Progenitor cell of endocrine pancreas (in vitro differentiated cells): ENCODE measurements around the gene GRIA4. TPM values are rescaled to one million over a fixed set of nuclear protein-coding genes. Genes with fewer than 3 reads are reported as not detected.

ENCODE experiments used
- DNase-seq: peaks from one replicate; pipeline ENCODE4 v3.0.0; 2021; ENCODE audit warnings: low spot score; ENCODE audit not compliant: unreplicated experiment
- H3K27ac Mint-ChIP-seq: 2 replicates; pipeline ENCODE4 v1.8.0; 2021; ENCODE audit warnings: mild to moderate bottlenecking, moderate library complexity, mixed read lengths
- H3K27me3 Mint-ChIP-seq: 2 replicates; pipeline ENCODE4 v1.8.0; 2021; ENCODE audit warnings: mixed read lengths
- H3K36me3 Mint-ChIP-seq: 2 replicates; pipeline ENCODE4 v1.8.0; 2022; ENCODE audit warnings: mixed read lengths; ENCODE audit not compliant: insufficient read depth
- H3K4me1 Mint-ChIP-seq: 2 replicates; pipeline ENCODE4 v1.8.0; 2021; ENCODE audit warnings: low read depth, mixed read lengths
- H3K4me3 Mint-ChIP-seq: 2 replicates; pipeline ENCODE4 v1.8.0; 2021; ENCODE audit warnings: low read depth, mild to moderate bottlenecking, moderate library complexity, mixed read lengths
- H3K9me3 Mint-ChIP-seq: 2 replicates; pipeline ENCODE4 v1.8.0; 2021; ENCODE audit warnings: low read depth, mixed read lengths
- total RNA-seq: library from RNA; stranded (reverse); gene quantifications from 2 replicates; pipeline ENCODE4 v1.2.1, GENCODE V29; 2021
- TF ChIP-seq, protein P1 (sequence below): fragments of 200-600 bp; sonication (generic); IDR thresholded peaks from one replicate; pipeline ENCODE4 v1.5.0; 2021; ENCODE audit warnings: antibody characterized with exemption, mild to moderate bottlenecking; ENCODE audit not compliant: unreplicated experiment

GRIA4 gene
- total RNA-seq, 1 donor from 2014 or later: 1.3 TPM

DNA sequence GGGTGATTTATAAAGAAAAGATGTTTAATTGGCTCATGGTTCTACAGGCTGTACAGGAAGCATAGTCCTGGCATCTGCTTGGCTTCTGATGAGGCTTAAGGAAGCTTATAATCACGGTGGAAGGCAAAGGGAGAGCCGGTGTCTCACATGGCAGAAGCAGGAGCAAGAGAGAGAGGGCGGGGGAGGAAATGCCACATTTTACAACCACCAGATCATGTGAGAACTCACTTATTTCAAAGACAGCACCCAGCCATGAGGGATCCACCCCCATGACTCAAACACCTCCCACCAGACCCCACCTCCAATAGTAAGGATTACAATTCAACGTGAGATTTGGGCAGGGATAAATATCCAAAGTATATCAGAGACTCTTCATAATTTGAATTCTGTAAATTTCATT, 211.5 kb downstream of the GRIA4 start:
- Mint-ChIP-seq H3K4me1 (no peaks in the 10 kb centered on the region), H3K4me3 (no peak overlapping the region), H3K9me3 (no peaks in the 10 kb centered on the region), H3K27ac (no peak overlapping the region), H3K36me3 (no peaks in the 10 kb centered on the region), H3K27me3 (peaks cover 3% of the 10 kb centered on the region)
- TF ChIP-seq, protein P1, sequence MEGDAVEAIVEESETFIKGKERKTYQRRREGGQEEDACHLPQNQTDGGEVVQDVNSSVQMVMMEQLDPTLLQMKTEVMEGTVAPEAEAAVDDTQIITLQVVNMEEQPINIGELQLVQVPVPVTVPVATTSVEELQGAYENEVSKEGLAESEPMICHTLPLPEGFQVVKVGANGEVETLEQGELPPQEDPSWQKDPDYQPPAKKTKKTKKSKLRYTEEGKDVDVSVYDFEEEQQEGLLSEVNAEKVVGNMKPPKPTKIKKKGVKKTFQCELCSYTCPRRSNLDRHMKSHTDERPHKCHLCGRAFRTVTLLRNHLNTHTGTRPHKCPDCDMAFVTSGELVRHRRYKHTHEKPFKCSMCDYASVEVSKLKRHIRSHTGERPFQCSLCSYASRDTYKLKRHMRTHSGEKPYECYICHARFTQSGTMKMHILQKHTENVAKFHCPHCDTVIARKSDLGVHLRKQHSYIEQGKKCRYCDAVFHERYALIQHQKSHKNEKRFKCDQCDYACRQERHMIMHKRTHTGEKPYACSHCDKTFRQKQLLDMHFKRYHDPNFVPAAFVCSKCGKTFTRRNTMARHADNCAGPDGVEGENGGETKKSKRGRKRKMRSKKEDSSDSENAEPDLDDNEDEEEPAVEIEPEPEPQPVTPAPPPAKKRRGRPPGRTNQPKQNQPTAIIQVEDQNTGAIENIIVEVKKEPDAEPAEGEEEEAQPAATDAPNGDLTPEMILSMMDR: no peak
- no peak for DNase-seq

DNA sequence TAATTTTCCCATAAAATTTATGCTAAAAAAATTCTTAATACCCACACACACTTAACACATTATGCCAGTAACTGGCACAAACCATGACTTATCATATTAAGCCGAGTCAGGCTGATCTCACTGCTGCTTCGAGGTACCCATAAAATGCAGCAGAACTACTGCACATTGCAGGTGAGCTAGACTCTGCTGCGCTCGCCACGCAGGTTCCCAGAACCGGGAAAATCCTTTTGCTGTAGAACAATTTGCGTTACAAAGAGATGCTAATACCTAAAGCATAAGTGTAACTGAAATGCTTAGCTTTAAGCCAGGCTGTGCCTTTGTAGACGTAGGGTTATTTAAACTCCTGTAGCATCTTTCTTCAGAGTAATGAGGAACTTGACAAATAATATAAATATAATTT, 211.9 kb downstream of the GRIA4 start:
- no peak for DNase-seq
- peaks cover 3% of the 10 kb centered on the region for H3K27me3 Mint-ChIP-seq
- no peaks in the 10 kb centered on the region for H3K36me3 Mint-ChIP-seq
- TF ChIP-seq, protein P1: no peak
- H3K27ac Mint-ChIP-seq: no peak overlapping the region
- H3K9me3 Mint-ChIP-seq: no peaks in the 10 kb centered on the region
- no peaks in the 10 kb centered on the region for H3K4me1 Mint-ChIP-seq
- no peak overlapping the region for H3K4me3 Mint-ChIP-seq

DNA sequence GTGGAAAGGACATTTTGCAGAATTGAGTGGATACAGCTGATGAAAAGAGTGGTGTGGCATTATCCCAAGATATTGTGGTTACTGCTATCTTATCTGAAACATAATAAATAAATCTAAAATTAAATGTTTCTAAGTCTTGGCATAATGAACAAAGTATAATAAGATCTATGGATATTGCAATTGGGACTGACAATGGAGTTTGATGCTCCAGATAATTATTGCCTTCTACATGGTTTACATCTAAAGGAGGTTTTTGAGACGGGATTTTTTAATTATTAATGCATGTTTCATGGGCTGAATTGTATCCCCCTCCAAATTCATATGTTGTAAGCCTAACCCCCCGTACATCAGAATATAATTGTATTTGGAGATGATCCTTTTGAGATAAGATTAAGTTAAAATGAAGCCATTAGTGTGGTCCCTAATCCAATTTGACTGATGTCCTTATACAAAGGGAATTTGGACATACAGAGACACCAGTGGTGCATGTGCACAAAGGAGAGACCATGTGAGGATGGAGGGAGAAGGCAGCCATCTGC, 213.7 kb downstream of the GRIA4 start:
- Mint-ChIP-seq H3K27me3 (peaks cover 3% of the 10 kb centered on the region), H3K4me1 (no peaks in the 10 kb centered on the region), H3K4me3 (no peak overlapping the region), H3K36me3 (no peaks in the 10 kb centered on the region), H3K9me3 (no peaks in the 10 kb centered on the region), H3K27ac (no peak overlapping the region)
- TF ChIP-seq, protein P1: no peak
- no peak for DNase-seq

DNA sequence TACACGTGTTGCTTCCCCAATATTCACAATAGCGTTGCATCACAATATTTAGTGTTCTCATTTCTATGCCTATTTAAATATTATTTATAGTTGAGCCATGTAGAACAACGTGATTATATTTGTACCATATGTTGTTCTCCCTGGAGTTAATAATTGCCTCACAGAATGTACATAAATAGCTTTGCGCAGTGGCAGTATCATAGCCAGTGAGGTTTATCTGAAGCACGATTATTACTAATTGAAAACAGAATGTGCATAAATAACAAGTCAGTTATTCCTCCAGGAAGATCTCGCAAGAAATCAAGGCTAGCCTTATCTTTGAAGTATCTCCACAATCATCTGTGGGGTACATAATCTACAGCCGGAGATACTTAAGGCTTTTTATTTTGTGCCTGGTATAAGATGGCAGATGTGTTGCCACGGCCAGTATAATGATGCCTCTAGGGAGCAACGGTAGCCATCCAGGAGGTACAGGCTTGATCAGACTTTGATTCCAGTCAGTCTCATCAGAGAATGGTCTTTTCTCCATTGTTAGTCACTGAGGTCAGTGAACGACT, 214.7 kb downstream of the GRIA4 start:
- peaks cover 3% of the 10 kb centered on the region for H3K27me3 Mint-ChIP-seq
- H3K4me3 Mint-ChIP-seq: no peak overlapping the region
- TF ChIP-seq, protein P1: no peak
- no peak overlapping the region for H3K27ac Mint-ChIP-seq
- no peaks in the 10 kb centered on the region for H3K9me3 Mint-ChIP-seq
- DNase-seq: no peak
- no peaks in the 10 kb centered on the region for H3K4me1 Mint-ChIP-seq
- H3K36me3 Mint-ChIP-seq: no peaks in the 10 kb centered on the region

DNA sequence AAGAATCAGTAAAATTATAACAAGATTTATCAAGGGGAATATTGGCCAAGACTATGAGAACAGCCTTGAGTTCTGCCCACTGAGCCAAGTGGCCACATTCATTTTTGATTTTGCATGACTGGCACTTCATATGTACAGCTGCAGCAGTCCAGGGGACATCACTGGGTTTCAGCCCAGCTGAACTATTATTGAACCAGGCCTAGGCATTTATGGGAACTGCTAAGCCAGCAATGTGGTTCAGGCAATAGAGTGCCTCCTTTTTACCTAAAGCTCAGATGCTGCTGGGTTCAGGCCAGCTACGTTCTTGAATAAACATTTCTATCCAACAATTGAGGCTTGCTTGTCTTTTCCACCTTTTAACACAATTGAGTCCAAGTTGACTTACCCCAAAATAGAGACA, 215.3 kb downstream of the GRIA4 start:
- no peaks in the 10 kb centered on the region for H3K9me3 Mint-ChIP-seq
- H3K27me3 Mint-ChIP-seq: peaks cover 3% of the 10 kb centered on the region
- TF ChIP-seq, protein P1: no peak
- DNase-seq: no peak
- H3K27ac Mint-ChIP-seq: no peak overlapping the region
- H3K4me3 Mint-ChIP-seq: no peak overlapping the region
- H3K36me3 Mint-ChIP-seq: no peaks in the 10 kb centered on the region
- H3K4me1 Mint-ChIP-seq: no peaks in the 10 kb centered on the region
